NCI-H1436 (cell line): ENCODE data around the gene EPN2.

Source experiments
- DNase-seq: peaks from one replicate; lab custom pipeline; 2025; lab: John Stamatoyannopoulos, UW

Gene EPN2

GRCh38 chr17:19365833-19366636, 128.9 kb downstream of the EPN2 start:
- DNase-seq: no peak

- no peak for DNase-seq
These were observed 129.4 kb downstream of the EPN2 start for GRCh38 chr17:19366637-19366972.

- no peak for DNase-seq
These were observed 131.1 kb downstream of the EPN2 start for GRCh38 chr17:19368229-19368628.

- no peak for DNase-seq
These were observed 132.1 kb downstream of the EPN2 start for GRCh38 chr17:19369107-19369778.

- no peak for DNase-seq
These were observed 132.8 kb downstream of the EPN2 start for GRCh38 chr17:19369846-19370492.

- DNase-seq: no peak
These were observed 133.4 kb downstream of the EPN2 start for GRCh38 chr17:19370493-19370960.

- DNase-seq: no peak
These were observed 134.3 kb downstream of the EPN2 start for GRCh38 chr17:19371259-19372010.

- DNase-seq: no peak
These were observed 134.8 kb downstream of the EPN2 start for GRCh38 chr17:19372011-19372370.

GRCh38 chr17:19372439-19372838, 135.3 kb downstream of the EPN2 start:
- no peak for DNase-seq

GRCh38 chr17:19372866-19373504, 135.8 kb downstream of the EPN2 start:
- no peak for DNase-seq

GRCh38 chr17:19374136-19374535, 137.0 kb downstream of the EPN2 start:
- no peak for DNase-seq

- no peak for DNase-seq
These were observed 138.6 kb downstream of the EPN2 start for GRCh38 chr17:19375732-19376131.

- peak; percentile 50 for DNase-seq
These were observed 139.6 kb downstream of the EPN2 start for GRCh38 chr17:19376811-19377210.

- peak; percentile 100 for DNase-seq
These were observed 140.6 kb downstream of the EPN2 start for GRCh38 chr17:19377602-19378415.

- no peak for DNase-seq
These were observed 141.5 kb downstream of the EPN2 start, which contains the start of gene MAPK7 for GRCh38 chr17:19378416-19379360. TSS of gene MAPK7 (plus strand) at chr17:19378498. CDS start at chr17:19378901, 403 bp downstream.

GRCh38 chr17:19379361-19380065, 142.3 kb downstream of the EPN2 start:
- DNase-seq: no peak

GRCh38 chr17:19380481-19381301, 143.5 kb downstream of the EPN2 start:
- no peak for DNase-seq

GRCh38 chr17:19381361-19381740, 144.2 kb downstream of the EPN2 start:
- DNase-seq: no peak
